ENCODE data around the gene C19orf73.
A peak's percentile ranks its signal among the peaks of the same experiment; 100 is the strongest.
"Not testable (repeated sequence)": the region's sequence is repeated elsewhere in the genome, so short reads cannot be mapped to it uniquely, and the experiment has no call there.

Gene C19orf73

DNA sequence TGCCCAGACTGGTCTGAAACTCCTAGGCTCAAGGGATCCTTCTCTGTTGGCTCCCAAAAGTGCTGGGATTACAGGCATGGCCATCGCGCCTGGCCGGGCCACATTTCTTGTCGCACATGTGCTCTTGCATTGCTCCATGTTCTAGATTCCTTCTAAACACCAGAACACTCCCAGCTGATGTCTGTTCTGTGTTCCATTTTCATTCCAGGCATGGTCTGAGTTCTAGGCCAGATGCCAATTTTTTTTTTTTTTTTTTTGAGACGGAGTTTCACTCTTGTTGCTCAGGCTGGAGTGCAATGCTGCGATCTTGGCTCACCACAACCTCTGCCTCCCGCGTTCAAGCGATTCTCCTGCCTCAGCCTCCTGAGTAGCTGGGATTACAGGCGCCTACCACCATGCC, 2.9 kb upstream of the C19orf73 start:
- not testable (repeated sequence) for DNase-seq (ENCODE audit: low read depth in 2 of 2)

DNA sequence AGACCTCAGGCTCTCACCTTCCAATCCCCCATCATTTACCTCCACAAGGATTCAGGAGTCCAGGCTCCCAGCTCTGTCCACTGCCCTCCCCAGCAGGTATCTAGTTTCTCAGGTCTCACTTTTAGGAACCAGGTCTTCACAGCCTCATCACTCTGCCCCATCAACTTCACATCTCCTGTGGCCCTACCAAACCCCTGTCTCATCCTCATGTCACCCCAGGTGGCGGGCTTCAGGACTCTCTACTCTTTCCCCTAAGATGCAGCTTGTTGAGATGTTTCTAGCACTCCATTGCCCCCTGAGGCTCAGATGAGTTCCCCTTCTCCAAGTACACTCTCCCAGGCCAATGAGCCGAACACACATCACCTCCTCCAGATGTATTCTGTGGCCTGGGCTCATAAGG, 1.9 kb upstream of the C19orf73 start:
- DNase-seq (ENCODE audit: low read depth in 2 of 2): no peak

DNA sequence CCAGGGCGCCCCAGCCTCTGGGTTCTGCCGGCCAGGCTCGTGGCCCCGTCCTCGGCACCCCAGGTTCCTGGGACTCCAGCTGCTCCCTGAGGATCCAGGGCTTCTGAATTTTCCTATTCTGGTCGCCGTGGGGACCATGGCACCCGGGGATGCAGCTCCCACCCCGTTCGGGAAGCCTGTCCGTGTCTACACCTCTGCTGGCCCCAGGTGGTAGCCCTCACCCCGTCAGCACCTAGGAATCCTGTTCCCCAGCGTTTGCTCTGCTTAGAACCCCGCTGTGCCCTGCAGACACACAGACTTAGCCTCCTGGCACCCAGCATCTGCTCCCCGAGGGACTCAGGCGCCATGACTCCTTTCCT, 1.4 kb upstream of the C19orf73 start:
- no peak for DNase-seq (ENCODE audit: low read depth in 2 of 2)

DNA sequence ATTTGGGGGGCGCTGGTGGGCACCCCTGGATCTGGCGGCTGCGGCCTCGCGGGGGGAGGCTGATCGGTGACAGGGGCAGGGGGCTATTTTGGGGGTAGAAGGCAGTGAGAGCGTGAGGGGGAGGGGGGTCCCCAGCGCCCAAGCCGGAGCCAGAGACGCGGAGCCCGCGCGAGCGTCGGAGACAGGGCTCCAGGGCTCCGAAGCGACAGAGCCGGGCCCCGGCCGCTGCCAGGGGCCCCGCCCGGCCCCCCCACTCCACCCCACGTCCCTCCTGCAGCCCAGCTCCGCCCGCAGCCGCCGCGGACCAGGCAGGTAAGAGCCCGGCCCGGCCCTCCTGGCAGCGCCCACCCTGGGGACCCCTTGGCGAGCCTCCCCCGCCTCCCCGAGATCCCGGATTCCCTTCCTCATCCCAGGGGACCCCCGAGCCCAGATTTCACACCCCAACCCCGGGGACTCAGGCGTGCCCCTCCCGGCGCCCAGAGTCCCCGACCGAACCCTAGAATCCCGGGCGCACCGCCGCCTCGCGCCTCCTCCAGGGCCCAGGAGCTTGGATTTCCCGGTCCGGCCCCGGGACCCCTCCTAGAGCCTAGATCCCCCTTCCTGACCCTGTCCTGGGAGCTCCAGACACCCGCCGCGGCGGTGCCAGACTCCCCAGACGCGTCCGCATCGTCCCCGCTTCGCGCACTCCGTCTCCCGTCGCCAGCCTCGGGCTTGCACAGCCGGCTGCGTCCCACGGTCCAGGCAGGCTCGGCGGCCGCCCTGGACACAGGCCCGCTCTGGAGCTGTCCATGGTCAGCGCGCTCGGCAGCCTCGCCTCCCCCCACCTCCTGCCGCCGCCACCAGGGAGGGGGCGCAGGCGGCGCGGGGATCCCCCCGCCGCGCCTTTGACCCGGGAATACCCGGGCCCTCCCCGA, 725 bp upstream of the C19orf73 start, which contains the start of gene PPFIA3:
TSS of gene PPFIA3 (plus strand) at position 134 of the 914 bp plus-strand sequence. CDS start 8,330 bp downstream, outside the sequence.
- no peak for DNase-seq (ENCODE audit: low read depth in 2 of 2)

DNA sequence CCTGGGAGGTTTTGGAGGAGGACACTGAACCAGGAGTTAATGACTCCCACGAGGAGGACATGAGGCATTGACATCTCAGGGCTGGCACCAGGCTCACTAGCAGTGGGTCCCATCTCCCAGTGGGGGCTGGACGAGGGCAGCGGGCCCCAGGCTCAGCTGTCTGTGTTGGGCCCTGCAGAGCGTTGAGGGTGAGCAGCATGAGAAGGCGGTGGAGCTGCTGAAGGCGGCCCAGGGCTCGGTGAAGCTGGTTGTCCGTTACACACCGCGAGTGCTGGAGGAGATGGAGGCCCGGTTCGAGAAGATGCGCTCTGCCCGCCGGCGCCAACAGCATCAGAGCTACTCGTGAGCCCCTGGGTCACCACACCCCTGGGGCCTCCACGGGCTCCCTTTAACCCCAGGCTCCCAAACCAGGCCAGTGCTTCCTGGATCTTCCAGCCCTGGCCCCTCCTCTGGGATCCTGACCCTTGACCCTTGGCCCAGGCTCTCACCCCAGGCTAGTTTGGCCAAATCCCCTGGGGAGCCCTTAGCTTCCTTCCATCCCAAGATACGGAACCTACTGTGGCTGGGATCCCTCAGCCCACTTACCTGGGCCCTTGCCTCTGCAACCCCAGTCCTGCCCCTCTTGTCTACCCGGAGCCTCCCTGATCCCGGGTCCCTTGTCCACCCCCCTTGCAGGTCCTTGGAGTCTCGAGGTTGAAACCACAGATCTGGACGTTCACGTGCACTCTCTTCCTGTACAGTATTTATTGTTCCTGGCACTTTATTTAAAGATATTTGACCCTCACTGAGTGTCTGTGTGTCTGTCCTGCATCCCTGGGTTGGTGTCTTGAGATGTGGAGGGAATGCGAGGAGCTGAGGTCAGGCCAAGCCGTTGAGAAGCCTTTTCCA, 1.0 kb downstream of the C19orf73 start:
- no peak for DNase-seq (ENCODE audit: low read depth in 2 of 2)

DNA sequence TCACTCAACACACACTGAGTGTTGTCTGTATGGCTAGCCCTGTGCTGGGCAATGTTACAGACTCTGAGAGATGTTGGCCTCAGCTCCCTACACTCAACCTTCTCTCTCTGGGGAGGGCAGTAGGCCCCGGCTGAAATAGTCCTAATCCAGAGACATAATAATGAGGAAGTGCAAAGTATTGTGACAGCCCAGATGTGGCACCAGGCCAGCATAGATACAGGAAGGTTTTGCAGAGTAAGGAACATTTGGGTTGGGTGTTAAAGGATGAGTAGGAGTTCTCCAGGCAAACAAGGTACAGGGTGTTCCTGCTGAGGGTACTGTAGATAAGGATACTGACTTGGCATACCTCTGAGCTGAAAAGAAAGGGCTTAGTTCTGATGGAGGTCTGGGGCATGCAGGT, 2.4 kb downstream of the C19orf73 start:
- DNase-seq (ENCODE audit: low read depth in 2 of 2): no peak

DNA sequence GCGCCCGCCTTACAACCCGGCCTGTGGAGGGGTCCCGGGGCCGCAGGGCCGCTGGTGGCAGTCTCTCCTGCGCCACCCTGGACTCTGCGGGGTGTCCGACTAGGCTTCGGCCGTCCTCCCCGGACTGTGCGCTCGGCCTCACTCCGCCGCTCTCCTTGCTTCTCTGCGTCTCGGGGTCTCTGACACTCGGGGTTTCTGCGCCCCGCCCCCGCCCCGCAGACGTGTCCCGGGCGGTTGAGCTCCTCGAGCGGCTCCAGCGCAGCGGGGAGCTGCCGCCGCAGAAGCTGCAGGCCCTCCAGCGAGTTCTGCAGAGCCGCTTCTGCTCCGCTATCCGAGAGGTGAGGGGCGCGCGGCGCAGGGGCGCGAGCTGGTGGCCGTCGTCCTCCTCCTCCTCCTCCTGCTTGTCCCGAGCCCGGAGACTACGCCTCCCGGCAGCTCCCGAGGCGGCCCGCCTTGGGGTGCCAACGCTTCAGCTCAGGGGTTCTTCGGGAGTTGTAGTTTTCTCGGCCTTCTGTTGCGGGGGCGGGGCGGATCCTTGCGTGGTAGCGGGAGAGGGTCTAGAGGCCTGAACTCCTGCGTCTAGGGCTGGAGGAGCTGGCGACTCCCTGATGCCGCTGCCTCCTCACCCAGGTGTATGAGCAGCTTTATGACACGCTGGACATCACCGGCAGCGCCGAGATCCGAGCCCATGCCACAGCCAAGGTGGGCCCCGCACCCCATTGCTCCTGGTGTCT, 4.1 kb downstream of the C19orf73 start:
- peak in 1 of 2 donors; percentile 40 for DNase-seq (ENCODE audit: low read depth in 2 of 2)

DNA sequence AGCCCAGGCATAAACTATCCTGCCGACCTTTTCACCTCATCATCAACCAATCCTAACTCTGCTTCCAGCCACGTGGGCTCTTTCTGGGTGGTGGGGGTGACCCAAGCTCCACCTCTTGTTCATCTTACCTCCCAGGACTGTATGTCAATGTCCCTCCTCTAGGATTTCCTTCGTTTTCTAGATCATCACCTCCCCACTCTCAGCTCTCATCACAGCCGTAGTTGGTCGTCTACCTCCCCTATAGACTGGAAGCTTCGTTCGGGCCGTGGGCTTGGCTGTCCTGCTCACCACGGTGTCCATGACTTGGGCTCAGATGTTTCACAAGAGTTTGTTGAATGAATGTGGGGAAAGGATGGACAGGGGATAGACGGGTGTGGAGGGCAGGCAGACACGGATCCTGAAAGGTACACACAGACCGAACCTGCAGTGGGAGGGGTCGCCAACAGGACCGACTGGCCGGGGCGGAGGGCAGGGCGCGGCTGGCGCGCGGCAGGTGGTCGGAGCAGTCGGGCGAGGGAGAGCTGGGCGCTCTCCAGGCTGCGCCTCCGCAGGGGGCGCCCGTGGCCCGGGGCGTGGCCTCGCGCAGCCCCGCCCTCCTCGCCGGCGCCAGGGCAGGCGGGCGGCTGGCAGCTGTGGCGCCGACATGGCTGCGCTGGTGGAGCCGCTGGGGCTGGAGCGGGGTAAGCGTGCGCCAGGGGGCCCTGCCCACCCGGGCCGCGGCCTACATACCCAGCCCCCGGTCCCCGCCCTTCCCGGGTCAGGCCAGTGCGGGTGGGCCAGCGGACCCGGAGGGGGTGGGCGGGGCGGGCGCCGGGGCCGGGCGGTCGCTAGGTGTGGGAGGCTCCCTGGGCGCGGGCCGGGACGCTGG, 4.9 kb downstream of the C19orf73 start, which contains the start of gene LIN7B:
TSS of gene LIN7B (plus strand) at position 609 of the 868 bp plus-strand sequence. CDS start at position 644, 35 bp downstream.
- DNase-seq (ENCODE audit: low read depth in 2 of 2): peak; percentile 57 to 69

DNA sequence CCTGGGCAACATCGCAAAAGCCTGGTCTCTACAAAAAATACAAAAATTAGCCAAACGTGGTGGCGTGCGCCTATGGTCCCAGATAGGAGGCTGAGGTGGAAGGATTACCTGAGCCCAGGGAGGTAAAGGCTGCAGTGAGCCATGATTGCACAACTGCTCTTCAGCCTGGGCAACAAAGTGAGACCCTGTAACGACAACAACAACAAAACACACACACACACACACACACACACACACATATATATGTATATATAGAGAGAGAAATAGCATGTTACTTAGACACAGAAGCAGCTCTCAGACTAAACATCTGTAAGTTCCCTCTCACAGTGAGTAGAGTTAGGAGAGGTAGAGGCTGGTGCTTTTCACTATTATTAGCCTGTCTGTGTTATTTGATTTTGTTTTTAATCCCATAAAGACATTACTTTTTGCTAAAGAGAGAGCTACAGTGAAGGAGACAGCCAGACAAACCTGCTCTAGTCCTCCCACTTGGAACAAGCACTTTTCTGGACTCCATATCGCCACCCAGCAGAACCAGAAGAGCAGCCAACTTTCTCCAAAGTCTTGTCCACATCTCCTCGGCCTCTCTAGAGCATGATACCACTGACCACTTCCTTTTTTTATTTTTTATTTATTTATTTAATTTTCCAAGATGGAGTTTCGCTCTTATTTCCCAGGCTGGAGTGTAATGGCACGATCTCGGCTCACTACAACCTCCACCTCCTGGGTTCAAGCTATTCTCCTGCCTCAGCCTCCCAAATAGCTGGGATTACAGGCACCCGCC, 7.5 kb downstream of the C19orf73 start:
- DNase-seq (ENCODE audit: low read depth in 2 of 2): no peak

DNA sequence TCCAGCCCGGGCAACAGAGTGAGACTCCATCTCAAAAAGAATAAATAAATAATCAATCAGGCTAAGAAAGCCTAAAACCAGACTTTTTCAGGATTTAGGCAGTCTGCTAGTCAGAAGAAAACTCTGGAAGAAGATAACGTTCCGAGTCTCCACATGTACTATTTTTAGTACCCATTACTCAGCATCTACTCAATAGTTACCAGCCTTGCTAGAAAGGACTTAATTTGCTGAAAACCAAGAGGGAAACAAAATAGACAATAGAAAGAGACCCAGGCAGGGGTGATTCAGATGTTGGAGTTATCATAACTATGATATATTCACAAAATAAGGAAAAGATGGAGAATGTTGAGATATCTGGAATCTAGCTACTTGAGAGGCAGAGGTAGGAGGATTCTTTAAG, 8.4 kb downstream of the C19orf73 start:
- DNase-seq (ENCODE audit: low read depth in 2 of 2): no peak

DNA sequence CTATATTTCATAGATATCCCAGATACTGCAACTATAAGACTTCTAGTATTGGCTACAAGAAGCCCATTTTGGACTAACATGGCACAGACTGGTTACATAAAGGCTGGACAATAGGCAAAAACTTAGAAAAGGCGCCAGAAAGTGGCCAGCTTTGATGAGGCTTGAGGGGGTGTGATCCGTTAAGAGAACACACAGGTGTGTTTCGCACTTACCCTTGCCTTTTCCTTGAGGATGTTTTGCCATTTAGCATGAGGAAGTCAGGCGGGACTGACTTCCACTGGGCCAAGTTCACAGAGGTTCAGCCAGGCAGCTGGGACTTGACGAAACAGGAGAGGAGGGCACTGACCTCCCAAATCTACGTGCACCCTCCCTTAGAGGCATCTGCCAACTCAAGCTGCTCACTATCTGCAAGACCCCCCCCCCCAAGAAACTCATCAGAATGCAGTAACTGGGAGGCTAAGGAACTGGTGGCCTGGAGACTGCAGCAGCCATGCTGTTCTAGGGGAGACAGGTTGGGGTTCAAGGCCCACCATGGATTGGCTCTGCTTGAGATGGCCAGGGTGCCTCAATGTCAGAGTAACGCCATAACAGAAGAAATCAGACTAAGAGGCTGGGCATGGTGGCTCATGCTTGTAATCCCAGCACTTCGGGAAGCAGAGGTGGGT, 9.2 kb downstream of the C19orf73 start:
- DNase-seq (ENCODE audit: low read depth in 2 of 2): no peak

DNA sequence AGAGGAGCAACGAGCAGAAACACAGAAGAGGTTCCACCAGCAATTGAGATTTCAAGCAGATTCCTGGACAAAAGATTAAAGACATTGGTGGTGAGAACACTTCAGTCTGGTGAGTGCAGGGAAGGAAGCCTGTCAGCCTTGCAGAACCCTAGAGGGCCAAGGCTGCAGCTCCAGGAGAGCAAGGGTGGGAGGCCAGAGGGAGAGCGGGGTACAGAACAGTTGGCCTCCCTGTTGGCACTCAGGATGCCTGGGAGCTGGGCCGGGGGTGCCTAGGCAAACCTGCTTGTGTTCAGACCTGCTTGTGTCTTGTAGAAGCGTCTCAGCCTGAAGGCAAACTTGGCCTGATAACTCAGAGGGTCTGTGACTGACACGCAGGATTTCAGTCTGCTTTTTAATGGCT, 9.9 kb downstream of the C19orf73 start:
- DNase-seq (ENCODE audit: low read depth in 2 of 2): no peak

DNA sequence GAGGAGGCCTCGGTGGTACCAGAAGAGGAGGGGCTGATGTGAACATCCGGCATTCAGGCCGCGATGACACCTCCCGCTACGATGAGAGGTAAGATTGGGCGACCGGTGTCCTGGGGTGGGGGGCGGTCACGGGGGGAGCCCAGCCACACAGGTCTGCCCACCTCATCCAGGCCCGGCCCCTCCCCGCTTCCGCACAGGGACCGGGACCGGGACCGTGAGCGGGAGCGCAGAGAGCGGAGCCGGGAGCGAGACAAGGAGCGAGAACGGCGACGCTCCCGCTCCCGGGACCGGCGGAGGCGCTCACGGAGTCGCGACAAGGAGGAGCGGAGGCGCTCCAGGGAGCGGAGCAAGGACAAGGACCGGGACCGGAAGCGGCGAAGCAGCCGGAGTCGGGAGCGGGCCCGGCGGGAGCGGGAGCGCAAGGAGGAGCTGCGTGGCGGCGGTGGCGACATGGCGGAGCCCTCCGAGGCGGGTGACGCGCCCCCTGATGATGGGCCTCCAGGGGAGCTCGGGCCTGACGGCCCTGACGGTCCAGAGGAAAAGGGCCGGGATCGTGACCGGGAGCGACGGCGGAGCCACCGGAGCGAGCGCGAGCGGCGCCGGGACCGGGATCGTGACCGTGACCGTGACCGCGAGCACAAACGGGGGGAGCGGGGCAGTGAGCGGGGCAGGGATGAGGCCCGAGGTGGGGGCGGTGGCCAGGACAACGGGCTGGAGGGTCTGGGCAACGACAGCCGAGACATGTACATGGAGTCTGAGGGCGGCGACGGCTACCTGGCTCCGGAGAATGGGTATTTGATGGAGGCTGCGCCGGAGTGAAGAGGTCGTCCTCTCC, 11.1 kb downstream of the C19orf73 start:
- DNase-seq (ENCODE audit: low read depth in 2 of 2): no peak

DNA sequence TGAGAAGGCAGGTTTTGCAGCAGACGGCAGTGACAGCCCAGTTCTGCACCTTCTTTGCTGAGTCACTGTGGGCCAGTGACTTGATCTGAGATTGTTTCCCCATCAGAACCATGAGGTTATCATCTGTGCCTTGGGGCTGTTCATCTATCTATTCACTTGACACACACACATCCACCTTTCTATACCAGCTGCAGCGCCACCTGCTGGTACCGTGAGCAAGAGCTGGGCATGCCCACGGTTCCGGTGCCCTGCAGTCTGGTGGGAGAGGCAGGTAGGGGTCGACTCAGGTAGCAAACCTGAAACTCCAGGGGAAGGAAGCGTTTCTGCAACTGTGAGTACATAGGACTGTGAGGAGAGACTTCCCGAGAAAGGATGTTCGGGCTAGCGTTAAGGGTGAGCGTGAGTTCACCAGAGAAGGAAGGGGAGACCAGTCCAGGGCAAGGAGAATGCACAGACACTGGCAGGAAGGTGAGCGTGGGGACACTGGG, 12.3 kb downstream of the C19orf73 start:
- DNase-seq (ENCODE audit: low read depth in 2 of 2): peak; percentile 50 to 64

DNA sequence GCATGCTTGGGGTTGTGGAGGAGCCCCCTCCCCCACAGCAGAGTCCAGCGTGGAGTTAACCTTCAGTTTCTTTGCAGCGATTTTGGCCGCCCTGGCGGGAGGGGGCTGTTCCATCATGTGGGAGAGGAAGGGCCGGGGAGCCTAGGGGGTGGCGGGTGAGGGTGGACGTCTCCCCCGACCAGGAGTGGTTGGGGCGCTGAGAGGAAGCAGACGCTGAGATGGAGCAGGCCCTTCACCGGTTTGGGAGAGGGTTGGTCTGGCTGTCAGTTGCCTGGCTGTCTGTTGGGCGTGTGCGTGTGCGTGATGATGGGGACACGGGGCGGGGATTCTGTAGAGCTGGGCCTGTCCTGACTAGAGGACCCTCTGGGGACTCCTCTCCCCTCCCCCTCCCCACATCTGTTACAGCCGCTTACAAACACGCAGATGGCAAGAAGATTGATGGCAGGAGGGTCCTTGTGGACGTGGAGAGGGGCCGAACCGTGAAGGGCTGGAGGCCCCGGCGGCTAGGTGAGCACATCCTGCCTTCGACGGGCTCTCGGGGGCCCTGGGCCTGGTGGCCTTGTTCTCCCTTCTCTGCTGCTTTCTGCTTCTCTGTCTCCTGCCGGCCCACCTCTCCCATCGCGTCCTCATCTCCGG, 14.6 kb downstream of the C19orf73 start:
- no peak for DNase-seq (ENCODE audit: low read depth in 2 of 2)

DNA sequence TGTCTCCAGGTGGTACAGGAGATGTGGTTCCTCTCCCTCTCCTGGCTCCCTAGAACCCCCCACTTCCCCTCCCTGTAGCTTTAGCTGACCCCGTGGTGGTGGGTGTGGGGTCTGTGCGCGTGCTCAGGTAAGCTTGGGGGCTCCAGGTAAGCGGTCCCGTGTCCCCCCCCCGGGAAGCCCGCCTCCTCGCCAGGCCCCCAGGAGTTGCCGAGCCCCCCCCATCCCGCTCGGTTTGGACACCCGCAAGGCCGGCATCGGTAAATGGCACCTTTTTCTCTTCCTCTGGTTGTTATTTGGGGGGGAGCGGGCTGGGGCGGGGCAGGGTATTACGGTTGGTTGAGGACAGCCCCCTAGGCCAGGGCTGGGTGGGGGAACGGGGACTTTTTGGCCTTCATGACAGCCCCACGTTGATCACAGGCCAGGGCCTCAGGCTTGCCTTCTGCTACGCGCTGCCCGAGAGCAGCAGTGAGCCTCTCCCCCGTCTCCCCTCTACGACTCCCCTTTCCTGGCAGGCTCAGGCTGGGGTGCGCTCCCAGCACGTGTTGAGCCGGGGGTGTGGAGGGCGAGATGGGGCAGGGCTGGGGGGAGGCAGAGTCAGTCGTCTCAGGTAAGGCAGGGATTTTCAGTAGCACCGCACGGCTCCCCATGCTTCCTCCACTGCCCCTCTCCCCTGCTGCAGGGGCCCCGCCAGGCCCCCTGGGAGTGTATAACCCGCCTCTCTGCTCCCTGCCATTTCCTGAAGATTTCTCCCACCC, 15.4 kb downstream of the C19orf73 start:
- DNase-seq (ENCODE audit: low read depth in 2 of 2): no peak

DNA sequence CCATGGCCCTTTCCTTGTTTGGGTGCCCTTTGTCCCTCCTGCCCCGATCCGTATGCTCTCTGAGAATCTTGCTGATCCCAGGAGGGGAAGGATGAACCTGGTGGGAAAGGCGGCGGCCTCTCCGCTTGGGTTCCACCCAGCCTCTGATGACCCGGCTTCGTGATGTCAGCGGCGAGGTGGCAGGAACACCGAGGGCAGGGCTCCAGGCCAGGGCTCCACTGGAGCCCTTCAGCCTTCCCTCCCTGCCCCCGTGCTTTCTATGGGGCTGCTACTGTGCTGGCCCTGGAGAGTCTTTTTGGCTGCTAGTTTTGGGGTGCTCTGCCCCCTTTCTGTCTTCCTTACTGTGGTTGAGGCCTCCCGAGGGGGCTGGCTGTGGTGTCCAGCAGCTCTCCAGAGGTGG, 16.6 kb downstream of the C19orf73 start:
- no peak for DNase-seq (ENCODE audit: low read depth in 2 of 2)

Data from stimulated activated CD8-positive, alpha-beta memory T cell treated with anti-CD3 and anti-CD28 coated beads, Interleukin-2, amount 100 ng/mL, for 48 hours (primary cell).